Epithelial cell of esophagus (primary cell): ENCODE results near the gene SLC18A2.

ENCODE experiments used
- DNase-seq: peaks from one replicate; pipeline ENCODE4 v3.0.0; 2010; ENCODE audit warnings: low read depth
- H3K4me3 ChIP-seq: 2 replicates; pipeline ENCODE4 v1.5.1; 2011; ENCODE audit warnings: mild to moderate bottlenecking, low read length, control low read depth
- TF ChIP-seq, protein P1 (sequence below): IDR thresholded peaks from 2 replicates; pipeline ENCODE4 v1.5.1; 2011; ENCODE audit warnings: low read depth, mild to moderate bottlenecking, low read length, control low read depth, inconsistent platforms; ENCODE audit not compliant: insufficient read depth; ENCODE audit errors: missing control alignments

SLC18A2 gene

DNA sequence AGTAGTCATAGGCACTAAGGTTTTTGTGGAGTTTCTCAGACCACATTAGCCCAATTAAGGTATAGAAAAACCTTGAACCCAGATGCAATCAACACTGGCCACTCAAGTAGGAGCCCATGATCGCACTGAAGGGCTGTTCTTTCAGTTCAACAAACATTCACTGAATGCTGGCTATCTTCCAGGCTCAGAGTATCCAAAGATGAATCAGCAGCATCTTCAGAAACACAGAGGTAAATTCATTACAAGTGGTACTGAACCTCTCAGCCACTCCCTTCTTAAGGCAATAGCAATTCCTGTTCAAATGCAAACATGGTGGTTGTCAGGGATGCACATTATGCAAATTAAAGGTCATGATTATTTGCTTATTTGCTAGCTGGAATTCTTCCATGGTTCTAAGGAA, 26.5 kb upstream of the SLC18A2 start:
- H3K4me3 ChIP-seq = no peak overlapping the region
- peak; percentile 75 for DNase-seq
- TF ChIP-seq, protein P1, sequence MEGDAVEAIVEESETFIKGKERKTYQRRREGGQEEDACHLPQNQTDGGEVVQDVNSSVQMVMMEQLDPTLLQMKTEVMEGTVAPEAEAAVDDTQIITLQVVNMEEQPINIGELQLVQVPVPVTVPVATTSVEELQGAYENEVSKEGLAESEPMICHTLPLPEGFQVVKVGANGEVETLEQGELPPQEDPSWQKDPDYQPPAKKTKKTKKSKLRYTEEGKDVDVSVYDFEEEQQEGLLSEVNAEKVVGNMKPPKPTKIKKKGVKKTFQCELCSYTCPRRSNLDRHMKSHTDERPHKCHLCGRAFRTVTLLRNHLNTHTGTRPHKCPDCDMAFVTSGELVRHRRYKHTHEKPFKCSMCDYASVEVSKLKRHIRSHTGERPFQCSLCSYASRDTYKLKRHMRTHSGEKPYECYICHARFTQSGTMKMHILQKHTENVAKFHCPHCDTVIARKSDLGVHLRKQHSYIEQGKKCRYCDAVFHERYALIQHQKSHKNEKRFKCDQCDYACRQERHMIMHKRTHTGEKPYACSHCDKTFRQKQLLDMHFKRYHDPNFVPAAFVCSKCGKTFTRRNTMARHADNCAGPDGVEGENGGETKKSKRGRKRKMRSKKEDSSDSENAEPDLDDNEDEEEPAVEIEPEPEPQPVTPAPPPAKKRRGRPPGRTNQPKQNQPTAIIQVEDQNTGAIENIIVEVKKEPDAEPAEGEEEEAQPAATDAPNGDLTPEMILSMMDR = no peak

DNA sequence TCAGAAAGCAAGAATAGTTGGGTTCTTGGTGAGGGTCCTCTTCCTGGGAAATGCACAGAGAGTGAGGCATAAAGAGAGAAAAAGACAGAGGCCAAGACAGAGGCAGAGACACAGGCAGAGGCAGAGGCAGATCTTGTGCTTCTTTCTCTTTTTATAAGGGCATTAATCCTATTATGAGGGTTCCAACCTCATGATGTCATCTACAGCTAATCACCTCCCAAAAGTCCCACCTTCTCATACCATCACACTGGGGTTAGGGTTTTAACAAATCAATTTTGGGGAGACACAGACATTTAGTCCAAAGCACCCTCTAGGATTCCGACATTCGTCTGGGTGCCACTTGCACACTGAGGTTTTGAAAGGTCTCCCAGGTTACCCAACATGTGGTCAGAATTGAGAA, 25.8 kb upstream of the SLC18A2 start:
- TF ChIP-seq, protein P1 = no peak
- no peak for DNase-seq

DNA sequence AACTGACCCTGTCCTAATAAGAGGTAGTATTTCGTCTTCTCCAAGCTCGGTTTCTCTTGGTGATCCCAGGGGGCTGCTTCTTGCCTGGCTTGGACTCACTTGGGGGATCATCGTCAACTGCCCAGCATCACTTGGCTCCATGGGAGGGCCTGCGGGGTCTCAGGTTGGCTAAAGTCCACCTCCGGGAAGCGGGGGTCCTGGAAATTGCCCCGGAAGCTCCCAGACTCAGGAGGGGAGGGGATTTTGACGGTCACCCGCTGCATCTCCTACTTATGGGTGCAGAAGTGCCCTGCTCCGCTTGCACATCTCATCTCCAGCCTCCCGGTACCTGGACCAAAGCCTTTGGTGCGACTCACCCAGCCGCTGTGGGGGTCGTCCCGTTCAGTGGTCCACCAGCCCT, 24.9 kb upstream of the SLC18A2 start:
- TF ChIP-seq, protein P1 = no peak
- no peak overlapping the region for H3K4me3 ChIP-seq
- DNase-seq = no peak

More for the DNA sequence above, 25.8 kb upstream of the SLC18A2 start:
- H3K4me3 ChIP-seq = no peak overlapping the region

DNA sequence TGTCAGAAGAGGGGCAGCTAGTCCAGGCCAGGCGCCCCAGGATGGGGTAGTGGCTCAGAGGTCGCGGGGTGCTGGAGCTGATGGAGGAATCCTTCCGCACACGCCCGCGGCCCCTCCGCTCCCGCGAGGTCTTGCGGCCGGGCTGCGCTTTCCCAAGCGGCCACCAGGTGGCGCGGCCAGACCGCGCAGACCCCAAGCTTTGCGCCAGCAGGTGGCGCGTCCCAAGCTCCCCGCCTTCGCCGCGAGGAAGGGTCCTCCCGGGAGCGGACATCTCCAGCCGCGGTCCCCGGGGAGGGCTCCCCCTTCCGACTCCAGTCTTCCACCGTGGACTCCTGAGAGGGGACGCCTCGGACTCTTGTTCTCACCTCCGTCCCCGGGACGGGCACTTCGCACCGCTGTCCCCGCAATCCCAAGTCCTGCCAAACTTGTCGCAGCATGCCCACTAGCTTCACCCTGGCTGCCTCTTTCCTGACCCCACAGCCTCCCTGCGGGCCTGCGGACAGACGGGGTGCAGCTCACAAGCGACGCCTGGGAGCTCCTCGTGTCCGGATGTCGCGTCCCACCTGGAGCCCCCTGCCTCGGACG, 24.2 kb upstream of the SLC18A2 start:
- DNase-seq = peak; percentile 70
- TF ChIP-seq, protein P1 = peak; percentile 82
- peak overlapping the region; percentile 62 for H3K4me3 ChIP-seq

DNA sequence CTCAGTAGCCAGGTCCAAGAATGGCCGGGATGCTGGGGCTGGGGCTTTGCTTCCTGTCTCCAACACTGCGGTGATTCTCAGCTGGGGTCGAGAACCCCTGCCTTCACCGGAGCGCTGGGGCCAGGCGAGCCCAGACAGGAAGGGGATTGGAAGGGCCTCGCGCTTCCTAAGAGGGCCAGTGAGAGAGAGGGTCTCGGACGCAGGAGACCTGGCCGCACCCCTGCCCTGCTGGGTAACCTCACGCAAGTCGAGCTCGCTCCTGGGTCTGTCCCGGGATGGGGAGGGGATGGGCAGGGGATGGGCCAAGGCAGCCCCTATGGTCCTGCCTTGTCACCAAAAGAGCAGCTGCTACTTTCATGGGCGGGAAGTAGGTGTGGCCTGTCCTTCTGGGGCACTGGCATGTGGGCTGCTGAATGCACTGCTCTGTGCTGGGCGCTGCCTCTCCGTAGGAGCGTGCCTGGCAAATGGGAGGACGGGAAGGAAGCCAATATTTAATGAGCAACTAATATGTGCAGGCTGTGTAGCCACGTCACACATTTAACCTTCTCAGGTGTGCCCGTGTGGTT, 23.6 kb upstream of the SLC18A2 start:
- peak; percentile 10 for DNase-seq
- TF ChIP-seq, protein P1 = no peak

DNA sequence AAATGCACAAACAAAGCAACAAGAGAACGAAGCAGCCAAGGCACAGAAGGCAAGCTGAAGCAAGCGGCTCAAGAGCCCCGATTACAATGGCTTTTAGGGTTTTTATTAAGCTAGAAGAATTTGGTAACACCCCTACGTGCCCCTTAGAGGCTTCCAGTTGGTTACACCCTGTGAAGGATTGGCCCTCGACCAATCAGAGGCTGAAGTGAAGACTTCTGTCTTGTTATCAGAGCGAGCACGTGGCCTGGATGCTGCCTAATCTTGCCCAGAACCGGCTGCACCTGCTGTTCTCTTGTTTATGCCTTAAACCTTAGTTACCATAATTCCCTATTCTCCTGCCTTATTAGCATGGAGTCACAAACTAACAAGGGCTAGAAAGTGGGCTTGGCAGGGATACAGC, 22.3 kb upstream of the SLC18A2 start:
- DNase-seq = no peak
- no peak overlapping the region for H3K4me3 ChIP-seq
- TF ChIP-seq, protein P1 = no peak

More for the DNA sequence above, 23.6 kb upstream of the SLC18A2 start:
- peak overlapping the region; percentile 62 for H3K4me3 ChIP-seq
